Mucosa of gallbladder (tissue), 1 donor: ENCODE data around the gene HTRA1. TPM values are rescaled to one million over a fixed set of nuclear protein-coding genes. Genes with fewer than 3 reads are reported as not detected.

ENCODE experiments used
- DNase-seq: peaks from one replicate; pipeline ENCODE4 v3.0.0-alpha.2; 2020; ENCODE audit warnings: low spot score
- total RNA-seq: library from RNA; stranded (reverse); gene quantifications from one replicate; pipeline ENCODE4 v1.2.1, GENCODE V29; 2021
- donor health status: DM: no; HTN: no; CAD: no.

HTRA1 gene
- total RNA-seq, 1 donor from 2014 or later, result 141 TPM

DNA sequence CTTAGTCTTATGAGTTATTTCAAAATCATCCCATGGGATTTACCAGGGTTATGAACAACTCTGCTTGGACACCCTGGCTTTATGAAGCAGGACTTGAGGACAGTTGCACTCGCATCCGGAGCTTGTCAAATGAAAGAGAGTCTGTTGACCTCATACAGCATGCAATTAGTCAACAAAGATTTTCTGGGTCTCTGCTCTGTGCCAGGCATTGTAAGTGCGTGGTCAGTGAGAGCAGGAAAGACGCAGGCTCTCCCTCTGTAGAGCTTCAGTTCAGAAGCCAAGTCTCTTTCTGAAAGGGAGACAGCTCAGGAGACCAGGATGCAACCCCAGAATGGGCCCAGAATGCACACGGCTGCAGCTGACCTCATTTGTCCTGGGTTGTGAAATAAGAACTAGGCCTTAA lies 53.7 kb downstream of the HTRA1 start:
- DNase-seq, result peak; percentile 20

DNA sequence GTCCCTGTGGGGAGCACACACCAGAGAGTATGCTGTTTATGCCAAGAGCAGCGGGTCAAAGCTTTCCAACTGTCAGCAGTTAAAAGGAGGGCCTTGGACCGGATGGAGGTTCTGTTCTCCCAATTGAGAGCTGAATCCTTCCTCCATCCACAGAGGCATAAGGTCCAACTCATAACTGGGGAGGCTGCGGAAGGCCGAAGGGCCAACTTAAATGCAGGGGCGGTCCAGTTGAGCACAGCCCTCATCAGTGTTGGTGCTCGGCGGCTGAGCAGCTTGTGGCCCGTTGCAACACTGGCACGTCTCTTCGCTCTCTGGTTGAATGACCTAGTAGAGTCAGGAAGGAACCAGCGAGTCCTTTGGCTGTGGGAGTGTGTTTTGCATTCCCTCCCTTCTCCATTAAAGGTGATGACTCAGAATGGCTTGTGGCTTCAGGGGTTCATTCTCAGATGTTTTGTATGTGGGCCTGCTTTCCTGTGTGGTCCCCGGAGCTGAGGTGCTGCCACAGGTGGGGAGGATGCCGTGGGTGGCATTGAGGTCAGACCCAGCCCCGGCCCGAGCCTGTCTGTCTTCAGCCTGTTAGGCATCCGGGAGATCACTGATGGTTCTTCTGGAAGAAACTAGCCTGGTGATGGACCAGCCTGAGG lies 54.4 kb downstream of the HTRA1 start:
- no peak for DNase-seq

DNA sequence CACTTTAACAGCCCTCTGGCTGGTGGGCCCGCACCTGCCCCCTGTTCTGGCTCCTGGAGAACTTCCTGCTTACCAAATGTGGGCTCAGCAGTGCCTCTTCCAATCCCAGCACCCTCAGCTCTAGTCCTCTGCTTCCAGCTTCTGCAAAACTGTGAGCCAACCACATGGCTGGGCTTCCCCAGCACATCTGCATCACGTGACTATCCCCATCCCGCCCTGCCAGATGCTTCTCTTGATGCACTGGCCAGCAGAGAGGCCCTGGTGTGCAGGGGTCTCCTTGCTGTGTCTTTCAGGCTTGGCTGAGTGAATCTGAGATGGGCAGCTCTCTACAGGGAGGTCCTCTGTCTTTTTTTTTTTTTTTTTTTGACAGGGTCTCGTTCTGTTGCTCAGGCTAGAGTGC lies 55.4 kb downstream of the HTRA1 start:
- DNase-seq, result no peak

DNA sequence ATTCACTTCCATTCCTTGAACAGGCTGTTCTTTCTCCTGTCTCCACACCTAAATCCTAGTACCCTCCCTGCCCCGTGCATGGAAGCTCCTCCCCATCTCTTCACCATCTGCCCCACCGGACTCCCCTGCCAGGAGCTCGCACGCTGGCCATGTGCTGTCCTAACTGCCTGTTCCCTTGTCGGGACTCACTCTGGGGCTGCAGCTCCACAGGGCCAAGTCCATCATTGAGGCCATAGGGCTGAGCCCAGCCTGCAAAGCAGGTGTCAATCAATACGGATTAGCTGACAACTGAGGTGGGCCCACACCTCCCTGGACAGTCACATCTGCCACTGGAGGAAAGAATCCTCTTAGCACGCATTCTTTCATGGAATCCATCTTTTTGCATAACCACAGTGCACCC lies 57.8 kb downstream of the HTRA1 start:
- DNase-seq, result no peak

DNA sequence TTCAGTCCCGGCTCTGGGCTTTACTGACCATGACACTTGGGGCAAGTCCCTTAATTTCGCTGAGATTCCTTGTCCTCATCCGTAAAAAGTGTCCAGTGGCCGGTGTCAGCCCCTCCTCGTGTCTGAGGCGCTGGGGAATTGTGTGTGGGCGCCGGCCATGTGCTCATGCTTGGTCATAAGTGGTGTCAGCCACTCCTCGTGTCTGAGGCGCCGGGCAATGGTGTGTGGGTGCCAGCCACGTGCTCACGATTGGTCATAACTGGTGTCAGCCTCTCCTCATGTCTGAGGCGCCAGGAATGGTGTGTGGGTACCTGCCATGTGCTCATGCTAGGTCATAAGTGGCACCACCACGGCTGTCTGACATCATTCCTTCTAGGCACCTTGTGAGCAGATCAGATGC lies 58.5 kb downstream of the HTRA1 start:
- no peak for DNase-seq

DNA sequence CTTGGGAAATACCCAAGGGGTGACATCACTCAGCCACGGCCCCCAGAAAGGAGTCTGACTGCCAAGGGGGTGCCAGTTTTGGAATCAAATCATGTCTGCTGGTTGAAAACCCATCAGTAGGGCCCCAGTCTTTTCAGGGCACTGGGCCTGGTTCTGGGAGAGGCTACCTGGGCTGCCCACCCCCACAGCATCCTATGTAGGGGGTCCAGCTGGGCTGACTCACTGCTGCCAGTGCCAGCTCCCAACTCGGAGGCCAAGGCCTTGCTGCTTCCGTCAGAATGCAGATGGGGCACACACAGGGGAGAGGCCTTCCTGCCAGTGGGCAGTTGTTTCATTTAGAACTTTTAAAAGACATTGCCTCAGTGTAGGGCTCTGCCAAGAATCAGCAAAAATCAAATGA lies 59.7 kb downstream of the HTRA1 start:
- DNase-seq, result no peak

DNA sequence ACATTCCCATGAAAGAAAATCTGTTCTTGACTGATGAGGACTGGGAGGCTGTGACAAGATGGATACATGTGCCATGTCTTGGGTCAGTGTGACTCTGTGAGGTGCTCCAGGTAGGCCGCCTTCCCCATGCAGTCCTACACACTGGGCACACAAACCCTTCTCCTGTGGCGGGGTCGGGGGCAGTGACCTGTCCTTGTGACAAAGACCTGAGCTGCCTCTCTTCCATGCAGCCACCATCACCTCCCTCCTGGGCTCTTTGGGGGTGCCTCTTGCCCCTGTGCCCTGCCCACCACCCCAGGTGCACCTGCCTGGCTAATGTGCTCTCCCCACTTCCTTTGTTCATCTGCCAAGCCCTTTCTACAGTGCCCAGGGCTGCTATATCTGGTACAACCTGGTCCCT lies 63.5 kb downstream of the HTRA1 start:
- DNase-seq, result no peak

DNA sequence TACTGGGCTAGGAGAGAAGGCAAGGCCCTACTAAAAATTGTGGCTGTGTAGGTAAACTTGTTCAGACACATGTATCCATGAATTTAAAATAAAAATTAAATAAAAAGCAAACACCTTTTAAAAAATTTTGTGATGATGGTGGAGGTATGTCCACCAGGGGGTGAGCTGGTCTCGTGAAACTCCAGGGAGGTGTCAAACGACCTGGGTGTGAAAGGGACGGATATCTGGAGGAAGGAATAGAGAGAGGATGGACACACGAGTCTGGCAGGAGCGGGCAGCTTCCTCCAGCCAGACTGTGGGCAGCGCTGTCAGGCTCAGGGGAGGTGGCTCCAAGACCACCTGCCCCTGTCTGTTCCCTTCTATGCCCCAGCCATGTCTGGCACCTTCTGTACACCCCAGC lies 64.4 kb downstream of the HTRA1 start:
- DNase-seq, result peak; percentile 27

DNA sequence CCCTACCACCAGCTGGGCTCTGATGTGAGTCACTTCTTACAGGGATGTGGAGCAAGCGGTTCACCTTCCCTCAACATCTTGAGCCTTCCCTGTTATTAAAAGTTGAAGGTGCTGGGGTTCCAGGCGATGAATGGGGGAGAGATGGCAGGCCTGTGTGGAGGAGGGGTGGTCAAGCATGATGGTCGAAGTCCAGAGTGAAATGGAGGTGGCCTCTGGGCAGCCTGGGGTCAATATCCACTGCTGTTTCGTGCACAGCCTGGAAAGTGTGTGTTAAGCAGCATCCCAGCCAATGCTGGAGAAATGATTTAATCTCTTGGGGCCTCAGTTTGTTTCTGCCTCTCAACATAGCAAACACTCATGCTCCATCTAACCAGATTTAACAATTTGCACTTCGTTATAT lies 65.5 kb downstream of the HTRA1 start:
- DNase-seq, result no peak

DNA sequence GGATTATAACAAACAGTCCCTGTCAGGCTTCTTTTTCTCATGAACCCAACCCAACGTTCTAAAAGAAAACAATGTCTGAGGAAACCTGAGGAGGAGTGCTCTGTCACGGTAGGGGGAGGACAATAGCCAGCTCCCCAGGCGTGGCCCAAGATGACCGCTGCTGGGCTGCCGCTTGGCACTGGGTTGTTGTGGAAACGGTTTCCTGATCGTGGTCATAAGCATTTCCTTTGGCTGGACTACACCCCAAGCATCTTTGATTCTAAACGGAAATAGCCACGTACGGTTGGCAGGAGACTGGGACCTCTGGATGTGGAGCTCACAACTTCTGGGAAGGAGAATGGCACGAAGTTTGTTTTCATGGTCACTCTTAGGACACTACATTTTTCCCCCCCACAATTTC lies 68.8 kb downstream of the HTRA1 start:
- no peak for DNase-seq

DNA sequence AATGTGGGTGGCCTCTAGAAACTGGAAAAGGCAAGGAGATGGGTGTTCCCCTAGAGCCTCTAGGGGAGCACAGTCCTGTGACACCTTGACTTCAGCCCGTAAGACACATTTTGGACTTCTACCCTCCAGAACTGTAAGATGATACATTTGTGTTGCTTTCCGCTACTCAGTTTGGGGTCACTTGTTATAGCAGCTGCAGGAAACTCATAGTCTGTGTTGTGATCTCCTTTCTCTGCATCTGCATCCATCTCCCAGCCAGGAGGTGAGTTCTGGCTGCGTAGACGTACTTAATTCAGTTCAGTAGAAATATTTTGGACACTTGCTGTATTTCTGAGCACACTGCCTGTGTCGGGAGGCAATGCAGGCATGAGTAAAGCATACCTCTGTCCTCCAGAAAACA lies 69.9 kb downstream of the HTRA1 start:
- no peak for DNase-seq

DNA sequence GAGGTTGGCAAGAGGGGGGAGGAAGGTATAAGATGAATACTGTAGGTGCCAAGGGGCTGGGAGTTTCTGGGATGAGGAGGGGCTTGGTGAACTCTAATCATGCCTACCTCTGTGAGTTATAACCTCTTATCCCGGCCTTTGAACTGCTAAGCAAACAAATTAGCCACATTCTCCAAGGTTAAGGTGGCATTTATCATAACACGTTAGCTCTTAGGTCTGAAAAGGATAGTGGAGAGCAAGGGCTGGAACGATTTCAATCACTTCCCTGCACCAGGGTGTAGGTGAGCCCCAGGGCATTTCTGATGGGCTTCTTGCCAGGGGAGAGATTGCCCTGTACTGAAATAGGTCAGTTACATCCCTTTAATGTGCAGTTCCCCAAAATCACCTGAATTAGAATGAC lies 70.6 kb downstream of the HTRA1 start:
- DNase-seq, result no peak

DNA sequence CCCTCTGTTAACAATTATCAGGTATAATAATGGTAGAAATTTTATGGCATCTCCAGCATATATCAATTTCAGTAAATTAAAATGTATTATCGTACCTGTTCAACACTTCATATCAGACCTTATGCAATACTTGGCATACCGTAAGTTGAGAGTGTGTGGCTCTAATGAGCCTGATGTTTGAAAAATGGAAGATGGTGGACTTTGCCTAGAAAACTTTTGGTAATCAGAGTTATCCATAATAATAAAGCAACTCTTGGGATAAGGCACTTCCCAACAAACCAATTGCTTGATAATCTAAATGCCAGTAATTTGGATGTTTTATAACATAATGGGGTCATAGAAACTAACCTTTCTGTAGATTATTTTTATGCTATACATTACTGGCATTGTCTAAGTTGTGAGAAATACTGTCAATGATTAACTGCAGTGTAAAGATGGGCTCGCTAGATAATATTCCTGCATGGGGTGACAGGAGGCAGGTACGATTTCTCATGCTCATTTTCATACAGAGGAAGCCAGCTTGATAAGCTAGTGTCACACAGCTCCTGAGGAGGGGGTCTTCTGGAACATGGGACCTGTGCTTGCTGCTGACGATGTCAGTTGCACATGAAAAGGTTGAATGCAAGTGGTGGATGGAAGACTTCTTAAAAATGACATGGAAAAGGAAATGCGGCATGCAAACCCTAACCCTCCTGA lies 71.4 kb downstream of the HTRA1 start:
- no peak for DNase-seq

DNA sequence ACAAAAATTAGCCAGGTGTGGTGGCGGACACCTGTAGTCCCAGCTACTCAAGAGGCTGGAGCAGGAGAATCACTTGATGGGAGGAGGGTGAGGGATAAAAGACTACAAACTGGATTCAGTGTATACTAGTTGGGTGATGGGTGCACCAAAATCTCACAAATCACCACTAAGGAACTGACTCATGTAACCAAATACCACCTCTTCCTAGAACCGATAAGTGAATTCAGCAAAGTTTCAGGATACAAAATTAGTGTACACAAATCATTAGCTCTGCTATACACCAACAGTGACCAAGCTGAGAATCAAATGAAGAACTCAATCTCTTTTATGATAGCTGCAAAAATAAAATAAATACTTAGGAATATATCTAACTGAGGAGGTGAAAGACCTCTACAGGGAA lies 76.2 kb downstream of the HTRA1 start:
- no peak for DNase-seq

DNA sequence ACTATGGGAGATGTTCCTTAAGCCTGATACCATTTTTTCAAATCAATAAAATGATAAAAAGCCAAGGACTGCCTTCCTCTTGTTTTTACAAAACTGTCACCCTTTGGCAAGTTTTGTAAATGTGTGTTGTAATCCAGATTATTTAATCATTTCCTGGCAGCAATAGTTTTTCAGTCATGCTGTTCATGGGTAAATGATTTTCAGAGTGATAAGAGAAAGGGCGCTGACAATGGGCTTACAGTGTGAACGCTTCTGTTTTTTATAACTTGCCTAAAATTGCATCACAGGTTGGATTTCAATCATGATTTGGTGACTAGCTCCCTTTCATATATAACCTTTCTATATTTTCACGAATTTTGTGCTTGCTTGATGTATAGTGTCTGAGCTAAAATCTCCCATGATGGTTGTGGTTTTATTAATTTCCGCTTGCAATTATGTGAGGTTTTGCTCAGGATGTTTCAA lies 80.2 kb downstream of the HTRA1 start:
- no peak for DNase-seq

DNA sequence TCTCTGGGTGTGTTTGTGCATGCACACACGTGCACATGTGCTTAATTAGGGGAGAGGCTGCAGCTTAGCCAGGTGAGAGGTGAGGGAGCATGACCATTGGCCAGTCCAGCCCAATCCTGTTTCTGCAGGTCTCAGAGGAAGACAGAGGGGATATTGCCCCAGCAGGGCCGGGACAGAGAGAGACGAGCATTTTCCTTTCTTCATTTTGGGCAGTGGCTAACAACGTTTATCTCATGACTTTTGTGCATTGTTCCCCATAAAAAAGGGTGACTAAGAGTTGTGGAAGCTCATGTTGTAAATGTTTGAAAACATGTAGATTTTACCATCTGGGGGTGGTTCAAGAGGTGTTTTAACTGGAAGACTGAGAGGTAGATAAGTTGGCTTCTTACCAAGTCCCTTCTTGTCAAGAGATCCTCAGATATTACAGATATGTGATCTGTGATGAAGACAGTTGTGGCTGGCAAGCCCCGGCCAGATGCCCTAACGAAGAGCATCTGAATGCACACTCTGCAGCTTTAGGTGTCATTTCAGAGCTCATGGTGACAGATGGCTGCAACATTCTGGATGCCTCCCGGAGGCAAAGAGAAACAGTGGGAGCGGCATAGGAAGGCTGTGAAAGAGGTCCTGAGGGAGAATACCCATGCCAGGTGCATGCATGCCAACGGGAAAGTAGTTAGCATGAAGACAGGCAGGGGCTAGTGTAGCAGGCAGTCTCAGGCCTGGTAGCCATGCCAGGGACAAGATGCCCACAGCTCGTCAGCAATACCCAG lies 82.5 kb downstream of the HTRA1 start:
- DNase-seq, result no peak

DNA sequence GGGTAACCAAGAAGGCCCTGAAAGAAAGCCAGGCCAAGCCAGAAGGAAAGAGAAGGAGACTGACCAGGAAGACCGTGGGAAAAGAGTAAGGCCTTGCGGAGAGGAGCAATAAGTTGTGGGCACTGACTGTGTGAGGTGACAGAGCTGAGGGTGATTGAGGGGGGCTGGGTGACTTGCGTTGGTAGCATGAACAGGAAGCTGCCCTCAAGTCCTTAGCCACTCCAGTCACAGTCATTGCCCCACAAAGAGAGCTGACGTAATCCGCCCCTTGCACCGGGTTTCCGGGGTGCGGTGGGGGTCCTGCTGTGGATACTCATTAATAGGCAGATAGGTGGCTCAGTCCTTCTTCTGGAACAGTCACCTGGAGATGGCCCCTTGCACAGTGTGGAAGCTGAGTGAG lies 83.1 kb downstream of the HTRA1 start:
- no peak for DNase-seq

DNA sequence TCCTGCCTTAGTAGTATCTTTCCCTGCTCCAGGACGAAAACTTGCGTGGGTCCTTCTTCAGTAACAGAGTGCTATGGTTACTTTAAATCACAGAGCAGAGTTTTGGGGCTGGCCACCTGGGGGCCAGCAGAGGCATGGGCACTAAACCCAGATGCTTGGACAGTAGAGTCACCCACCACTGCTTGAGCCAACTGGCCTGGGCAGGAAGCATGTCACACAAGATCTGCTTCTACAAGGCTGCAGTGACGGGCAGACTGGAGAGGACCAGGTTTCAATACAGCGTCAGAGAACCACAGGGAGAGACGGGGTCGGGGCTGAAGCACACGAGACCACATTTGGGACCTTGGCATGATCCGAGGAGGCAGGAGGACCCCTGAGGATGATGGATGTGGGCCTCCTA lies 84.9 kb downstream of the HTRA1 start:
- no peak for DNase-seq

DNA sequence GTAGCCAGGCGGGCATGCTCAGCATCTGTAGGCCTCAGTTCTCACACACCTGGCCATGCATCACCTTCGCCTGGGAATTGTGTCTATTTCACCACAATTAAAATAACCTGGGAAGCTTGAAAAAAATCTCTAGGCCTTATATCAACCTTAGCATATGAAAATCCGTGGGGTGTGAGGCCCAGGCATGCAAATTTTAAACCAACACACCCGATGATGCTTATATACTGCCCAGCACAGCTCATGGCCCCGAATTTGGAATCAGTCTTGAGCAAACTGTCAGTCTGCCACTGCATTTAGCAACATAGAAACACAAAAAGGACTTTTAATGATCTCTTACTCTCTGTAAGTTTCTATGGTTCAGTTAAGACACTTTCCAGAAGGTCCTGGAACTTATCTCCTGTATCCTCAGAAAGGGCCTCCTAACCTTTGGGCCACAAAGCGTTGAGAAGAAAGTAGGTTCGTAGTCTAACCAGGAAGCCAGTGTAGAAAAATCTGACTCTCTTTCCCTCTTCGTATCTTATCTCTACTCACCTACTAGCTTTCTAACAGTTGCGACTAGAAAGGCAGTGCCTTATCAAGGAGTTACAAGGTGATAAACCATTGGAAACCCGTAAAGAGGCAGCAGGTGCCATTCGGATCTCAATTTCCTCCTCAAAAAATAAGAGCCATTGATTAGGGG lies 87.2 kb downstream of the HTRA1 start:
- no peak for DNase-seq

DNA sequence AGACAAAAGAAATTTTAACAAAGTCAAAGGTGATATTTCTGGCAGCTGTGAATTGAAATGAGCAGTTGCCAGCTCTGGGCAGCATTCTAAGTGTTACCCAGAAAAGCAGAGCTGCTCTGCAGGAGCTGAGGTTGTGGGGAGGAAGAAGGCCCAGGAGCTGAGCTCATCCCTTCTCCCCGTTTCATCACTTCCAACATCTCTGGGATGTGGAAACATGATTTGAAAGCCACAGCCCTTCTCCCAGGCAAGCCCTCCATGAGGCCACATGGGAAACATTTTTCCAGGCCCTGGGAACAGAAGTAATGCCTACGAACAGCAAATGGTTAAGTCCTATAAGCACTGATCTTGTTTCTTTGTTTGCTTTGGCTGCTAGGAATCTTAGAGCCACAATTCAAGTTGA lies 88.3 kb downstream of the HTRA1 start:
- DNase-seq, result no peak

DNA sequence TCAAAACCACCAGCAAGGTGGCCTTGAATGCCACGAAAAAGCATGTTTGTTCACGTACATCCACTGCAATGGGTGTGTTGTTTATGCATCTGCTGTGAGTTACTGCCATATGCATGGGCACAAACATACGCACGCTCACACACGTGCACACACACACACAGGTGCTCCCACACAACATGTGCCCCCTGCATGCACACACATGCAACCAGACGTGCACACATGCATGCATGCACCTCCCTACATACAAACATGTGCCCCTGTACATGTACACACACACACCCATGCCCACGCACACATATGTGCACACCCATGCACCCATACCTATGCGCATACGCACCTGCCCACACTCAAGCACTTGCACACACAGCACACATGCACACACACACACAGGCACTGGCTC lies 89.1 kb downstream of the HTRA1 start:
- DNase-seq, result no peak

DNA sequence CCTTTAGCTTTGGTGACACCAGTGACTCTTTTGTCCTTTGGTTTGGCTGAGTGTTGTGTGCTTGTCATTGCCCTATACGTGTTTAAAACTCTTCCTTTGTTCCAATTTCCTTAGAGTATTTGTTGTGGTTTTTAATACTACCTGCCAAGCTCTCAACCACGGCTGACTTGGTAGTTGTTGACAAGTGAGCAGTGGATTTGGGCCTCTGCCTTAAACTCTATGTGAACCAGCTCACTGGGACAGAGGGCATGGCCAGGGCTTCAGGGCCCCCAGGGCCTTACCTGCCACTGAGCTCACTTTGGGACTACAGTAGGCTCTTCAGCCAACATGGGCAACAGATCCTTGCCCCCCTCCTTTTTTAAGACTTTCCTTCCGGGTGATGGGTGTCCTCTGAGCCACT lies 89.6 kb downstream of the HTRA1 start:
- no peak for DNase-seq

DNA sequence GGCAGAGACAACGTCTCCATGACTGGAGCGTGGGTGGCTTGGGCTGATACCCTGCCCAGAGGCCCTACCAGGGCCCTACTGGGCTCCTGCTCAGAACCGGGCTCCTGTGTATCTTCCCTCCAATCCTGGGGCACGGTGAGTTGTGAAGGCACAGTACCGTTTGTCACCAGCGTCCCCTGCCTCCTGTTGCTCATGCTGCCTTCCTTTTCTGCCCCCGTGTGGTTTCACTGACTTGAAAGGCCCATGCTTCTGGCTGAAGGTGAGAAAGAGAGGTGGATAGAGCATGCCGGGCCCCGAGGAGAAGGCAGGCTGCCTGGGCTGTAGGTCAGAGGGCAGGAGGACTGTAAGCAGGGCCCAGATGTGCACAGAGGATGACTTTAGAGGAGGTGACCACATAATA lies 90.1 kb downstream of the HTRA1 start:
- DNase-seq, result no peak
